ENCODE measurements around the gene ST13. TPM values are rescaled to one million over a fixed set of nuclear protein-coding genes. Genes with fewer than 3 reads are reported as not detected.

The ST13 gene
- total RNA-seq, 1 donor from 2014 or later = 241 TPM

Other genes starting within 250 kb of the ST13 start
- gene MRTFA, start 219.9 kb downstream of the ST13 start, total RNA-seq = 33.1 and 41.4 TPM in 2 replicates
- 0.09 TPM in 1 of 2 replicates, not detected in the other for gene MCHR1, start 177.2 kb downstream of the ST13 start, total RNA-seq
- gene SLC25A17, start 37.3 kb downstream of the ST13 start, total RNA-seq = 19.2 and 29.0 TPM in 2 replicates
- gene XPNPEP3, start 509 bp upstream of the ST13 start, total RNA-seq = 5.3 and 9.6 TPM in 2 replicates
- gene DNAJB7, start 5.5 kb upstream of the ST13 start, total RNA-seq = not detected in 2 replicates
- 49.0 and 85.8 TPM in 2 replicates for gene RBX1, start 94.7 kb upstream of the ST13 start, total RNA-seq
- gene EP300, start 236.0 kb upstream of the ST13 start, total RNA-seq = 42.5 and 66.4 TPM in 2 replicates

Measured in dermis blood vessel endothelial cell (primary cell).